Lung microvascular endothelial cell (primary cell): ENCODE data around the gene FAU. TPM values are rescaled to one million over a fixed set of nuclear protein-coding genes. Genes with fewer than 3 reads are reported as not detected.
A peak's percentile ranks its signal among the peaks of the same experiment; 100 is the strongest.

ENCODE experiments used
- DNase-seq, 2 donors: peaks; one replicate each; pipeline versions ENCODE4 v3.0.0 to v3.0.0-alpha.2; 2010; ENCODE audit warnings: low read depth in 2 of 2
- total RNA-seq: library from RNA; depleted of rRNA; stranded (reverse); fragments of >200 nt; gene quantifications from 2 replicates; pipeline ENCODE4 v1.2.1, GENCODE V29; 2014

The FAU gene
- total RNA-seq, 1 donor from 2014 or later: 442 TPM

GRCh38 chr11:65108469-65109123 lies 13.3 kb downstream of the FAU start:
- DNase-seq: no peak

- DNase-seq: no peak
Observed at GRCh38 chr11:65107751-65108468, 14.0 kb downstream of the FAU start.

GRCh38 chr11:65107078-65107477 lies 14.9 kb downstream of the FAU start:
- no peak for DNase-seq

GRCh38 chr11:65104628-65105027 lies 17.3 kb downstream of the FAU start:
- DNase-seq: no peak

GRCh38 chr11:65103476-65103875 lies 18.5 kb downstream of the FAU start:
- DNase-seq: no peak

- DNase-seq: peak in 1 of 2 donors; percentile 82
Observed at GRCh38 chr11:65102142-65103095, 19.5 kb downstream of the FAU start.

- no peak for DNase-seq
Observed at GRCh38 chr11:65100674-65101350, 21.1 kb downstream of the FAU start.

- no peak for DNase-seq
Observed at GRCh38 chr11:65096926-65097325, 25.0 kb downstream of the FAU start.

- peak; percentile 90 to 95 for DNase-seq
Observed at GRCh38 chr11:65095974-65096806, 25.7 kb downstream of the FAU start, which contains the start of gene VPS51. TSS of gene VPS51 (plus strand) at chr11:65096214. CDS start at chr11:65096251, 37 bp downstream.

- no peak for DNase-seq
Observed at GRCh38 chr11:65095427-65095826, 26.5 kb downstream of the FAU start.

- DNase-seq: no peak
Observed at GRCh38 chr11:65090628-65091027, 31.3 kb downstream of the FAU start.

- DNase-seq: no peak
Observed at GRCh38 chr11:65089621-65090020, 32.3 kb downstream of the FAU start.

GRCh38 chr11:65087827-65088226 lies 34.1 kb downstream of the FAU start:
- DNase-seq: no peak

- DNase-seq: no peak
Observed at GRCh38 chr11:65087216-65087615, 34.7 kb downstream of the FAU start.

- no peak for DNase-seq
Observed at GRCh38 chr11:65086809-65087208, 35.1 kb downstream of the FAU start.

- no peak for DNase-seq
Observed at GRCh38 chr11:65085446-65085845, 36.5 kb downstream of the FAU start.

- DNase-seq: no peak
Observed at GRCh38 chr11:65084598-65085375, 37.1 kb downstream of the FAU start.

GRCh38 chr11:65083834-65084597 lies 37.9 kb downstream of the FAU start, which contains the start of the genes CDCA5 and ZFPL1:
TSS of gene CDCA5 (minus strand) at chr11:65084040. CDS start at chr11:65083978, 62 bp downstream.
TSS of gene ZFPL1 (plus strand) at chr11:65084222. CDS start at chr11:65084699, 477 bp downstream.
- DNase-seq: peak; percentile 97 to 98
